Upper lobe of left lung (tissue), 6 donors: ENCODE measurements around the gene HMGXB3. TPM values are rescaled to one million over a fixed set of nuclear protein-coding genes. Genes with fewer than 3 reads are reported as not detected.

ENCODE experiments used
- ATAC-seq, 2 donors: fragments of 200-7000 bp; cut with Tn5 transposase; one replicate each; pipeline ENCODE4 v1.9.1; 2022; ENCODE audit warnings: mild to moderate bottlenecking in 2 of 2, moderate library complexity in 2 of 2; ENCODE audit not compliant: low FRiP score in 2 of 2
- DNase-seq, 2 donors: peaks; one replicate each; pipeline ENCODE4 v3.0.0-alpha.2; 2019 to 2020
- H3K27ac ChIP-seq, 4 donors: fragments of 200-600 bp; sonication (generic); one replicate each; pipeline ENCODE4 v1.5.1; 2016 to 2019
- H3K27me3 ChIP-seq, 4 donors: fragments of 200-600 bp; sonication (generic); one replicate each; pipeline ENCODE4 v1.5.1; 2017 to 2019
- H3K36me3 ChIP-seq, 4 donors: fragments of 200-600 bp; sonication (generic); one replicate each; pipeline ENCODE4 v1.5.1; 2016 to 2019
- H3K4me1 ChIP-seq, 4 donors: fragments of 200-600 bp; sonication (generic); one replicate each; pipeline ENCODE4 v1.5.1; 2018 to 2019
- H3K4me3 ChIP-seq, 4 donors: fragments of 200-600 bp; sonication (generic); one replicate each; pipeline ENCODE4 v1.5.1; 2017 to 2019; ENCODE audit warnings: mild to moderate bottlenecking in 2 of 4, moderate library complexity in 1 of 4
- H3K9me3 ChIP-seq, 4 donors: fragments of 200-600 bp; sonication (generic); one replicate each; pipeline ENCODE4 v1.5.1; 2018 to 2019
- EP300 ChIP-seq, 4 donors: sonication (generic); formaldehyde crosslinking; IDR thresholded peaks; one replicate each; pipeline ENCODE4 v1.5.1; 2017; ENCODE audit warnings: antibody characterized with exemption in 4 of 4, control low read depth in 2 of 4
- POLR2A ChIP-seq, 4 donors: fragments of 450-650 bp; IDR thresholded peaks; one replicate each; pipeline ENCODE4 v1.5.1; 2016 to 2017; ENCODE audit warnings: antibody characterized with exemption in 4 of 4, mild to moderate bottlenecking in 2 of 4
- POLR2AphosphoS5 ChIP-seq, 2 donors: sonication (generic); formaldehyde crosslinking; IDR thresholded peaks; one replicate each; pipeline ENCODE4 v1.5.1; 2017; ENCODE audit warnings: antibody characterized with exemption in 2 of 2
- WGBS, 2 donors: methylation state at CpG; one replicate each; pipeline ENCODE4 v1.1.5; 2017 to 2018; 5-methylcytosine and 5-hydroxymethylcytosine counted together
- total RNA-seq, 6 donors: library from RNA; depleted of rRNA in 4 of 6; stranded (reverse); fragments of >200 nt in 4 of 6; gene quantifications; one replicate each; pipeline versions ENCODE4 v1.1.0 to v1.2.1, GENCODE V29; 2016 to 2021
- TF ChIP-seq, protein P1 (sequence below), 6 experiments: fragments of 450-650 bp in 4 of 6; fragments of 200-600 bp in 2 of 6; sonication (generic) in 2 of 6; IDR thresholded peaks; one replicate each; pipeline ENCODE4 v1.5.1; 2016 to 2019; ENCODE audit warnings: antibody characterized with exemption in 6 of 6
- donor health status: DM: no; HTN: no; CAD: no; lungs with moderate emphysema.
- donor health status: DM: no; HTN: yes; CAD: no; lungs with severe emphysema.

Gene HMGXB3
- total RNA-seq, 6 donors from 2014 or later: 29.6 to 71.2 (median 41.0) TPM

DNA sequence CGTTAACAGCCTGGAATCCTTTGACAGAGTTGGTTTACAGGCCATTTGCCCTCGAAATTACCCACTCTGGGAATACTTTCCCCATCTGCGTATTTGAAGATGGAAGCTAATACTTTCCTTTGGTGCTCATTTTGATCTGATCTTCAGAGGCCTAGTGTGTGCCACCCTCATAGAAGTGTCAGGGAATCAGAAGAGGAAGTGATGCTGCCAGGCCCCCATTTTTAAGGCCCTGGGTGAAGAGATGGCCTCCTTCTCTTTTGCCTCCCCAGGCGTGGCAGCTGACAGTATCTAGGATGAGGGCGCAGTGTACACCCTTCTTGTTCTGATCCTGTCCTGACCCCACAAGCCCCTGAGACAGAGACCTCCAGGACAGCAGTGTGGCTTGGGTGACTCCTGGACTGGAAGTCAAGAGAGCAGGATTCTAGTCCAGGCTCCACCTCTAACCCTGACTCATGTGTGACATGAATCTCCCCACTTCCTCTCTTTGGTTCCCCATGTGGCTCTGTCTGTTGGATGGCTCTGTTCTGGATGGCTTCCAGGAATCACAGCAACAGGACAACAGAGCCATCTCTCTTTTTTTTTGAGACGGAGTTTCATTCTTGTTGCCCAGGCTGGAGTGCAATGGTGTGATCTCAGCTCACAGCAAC is 58.1 kb downstream of the HMGXB3 start:
- 74 to 76% methylated on average over 4 to 6 of the region's 6 CpGs for WGBS, 2 donors
- no peak for TF ChIP-seq EP300 (IDR thresholded peaks at IDR 0.05)
- TF ChIP-seq, protein P1, sequence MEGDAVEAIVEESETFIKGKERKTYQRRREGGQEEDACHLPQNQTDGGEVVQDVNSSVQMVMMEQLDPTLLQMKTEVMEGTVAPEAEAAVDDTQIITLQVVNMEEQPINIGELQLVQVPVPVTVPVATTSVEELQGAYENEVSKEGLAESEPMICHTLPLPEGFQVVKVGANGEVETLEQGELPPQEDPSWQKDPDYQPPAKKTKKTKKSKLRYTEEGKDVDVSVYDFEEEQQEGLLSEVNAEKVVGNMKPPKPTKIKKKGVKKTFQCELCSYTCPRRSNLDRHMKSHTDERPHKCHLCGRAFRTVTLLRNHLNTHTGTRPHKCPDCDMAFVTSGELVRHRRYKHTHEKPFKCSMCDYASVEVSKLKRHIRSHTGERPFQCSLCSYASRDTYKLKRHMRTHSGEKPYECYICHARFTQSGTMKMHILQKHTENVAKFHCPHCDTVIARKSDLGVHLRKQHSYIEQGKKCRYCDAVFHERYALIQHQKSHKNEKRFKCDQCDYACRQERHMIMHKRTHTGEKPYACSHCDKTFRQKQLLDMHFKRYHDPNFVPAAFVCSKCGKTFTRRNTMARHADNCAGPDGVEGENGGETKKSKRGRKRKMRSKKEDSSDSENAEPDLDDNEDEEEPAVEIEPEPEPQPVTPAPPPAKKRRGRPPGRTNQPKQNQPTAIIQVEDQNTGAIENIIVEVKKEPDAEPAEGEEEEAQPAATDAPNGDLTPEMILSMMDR (IDR thresholded peaks at IDR 0.05): no peak
- no peak for TF ChIP-seq POLR2AphosphoS5 (IDR thresholded peaks at IDR 0.05)
- no peak for TF ChIP-seq POLR2A (IDR thresholded peaks at IDR 0.05)
- Histone ChIP-seq H3K27ac (peak overlapping the region in 2 of 4 donors; percentile 30 to 36), H3K4me1 (peaks cover 0 to 4% (median 0%) of the 10 kb centered on the region in 4 donors), H3K36me3 (peaks cover 0 to 25% (median 22%) of the 10 kb centered on the region in 4 donors), H3K9me3 (no peaks in the 10 kb centered on the region), H3K4me3 (no peak overlapping the region), H3K27me3 (no peaks in the 10 kb centered on the region)
- ATAC-seq (peak in 1 of 2 donors; percentile 81), DNase-seq (peak in 1 of 2 donors; percentile 65)

DNA sequence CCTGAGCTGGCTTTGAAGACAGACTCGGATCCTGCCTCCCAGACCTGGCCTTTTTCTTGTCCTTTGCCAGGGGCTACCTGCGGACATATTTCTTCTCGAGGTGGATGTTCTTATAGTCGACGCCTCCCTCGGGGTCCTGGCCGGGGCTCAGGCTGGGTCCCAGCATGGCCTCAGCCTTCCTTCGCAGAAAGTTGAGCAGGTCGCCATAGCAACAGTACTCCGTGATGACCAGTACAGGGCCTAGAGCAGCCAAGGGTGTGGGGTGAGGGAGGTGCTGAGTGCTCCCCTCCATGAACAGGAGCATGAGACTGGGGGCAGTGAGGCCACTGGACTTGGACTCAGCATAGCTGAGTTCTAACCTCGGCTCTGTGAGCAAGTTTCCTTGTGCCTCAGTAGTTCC is 59.1 kb downstream of the HMGXB3 start:
- DNase-seq (peak in 1 of 2 donors; percentile 11), ATAC-seq (no peak)
- H3K4me3 ChIP-seq: no peak overlapping the region
- WGBS, 2 donors: 88 to 89% methylated on average over 10 to 11 of the region's 11 CpGs
- peaks cover 0 to 4% (median 2%) of the 10 kb centered on the region in 4 donors for H3K4me1 ChIP-seq
- H3K27ac ChIP-seq: no peak overlapping the region
- H3K27me3 ChIP-seq: no peaks in the 10 kb centered on the region
- TF ChIP-seq POLR2AphosphoS5 (IDR thresholded peaks at IDR 0.05) (no peak), EP300 (IDR thresholded peaks at IDR 0.05) (no peak), POLR2A (IDR thresholded peaks at IDR 0.05) (no peak)
- TF ChIP-seq, protein P1 (IDR thresholded peaks at IDR 0.05): no peak
- H3K9me3 ChIP-seq: no peaks in the 10 kb centered on the region
- H3K36me3 ChIP-seq: peaks cover 0 to 15% (median 11%) of the 10 kb centered on the region in 4 donors

DNA sequence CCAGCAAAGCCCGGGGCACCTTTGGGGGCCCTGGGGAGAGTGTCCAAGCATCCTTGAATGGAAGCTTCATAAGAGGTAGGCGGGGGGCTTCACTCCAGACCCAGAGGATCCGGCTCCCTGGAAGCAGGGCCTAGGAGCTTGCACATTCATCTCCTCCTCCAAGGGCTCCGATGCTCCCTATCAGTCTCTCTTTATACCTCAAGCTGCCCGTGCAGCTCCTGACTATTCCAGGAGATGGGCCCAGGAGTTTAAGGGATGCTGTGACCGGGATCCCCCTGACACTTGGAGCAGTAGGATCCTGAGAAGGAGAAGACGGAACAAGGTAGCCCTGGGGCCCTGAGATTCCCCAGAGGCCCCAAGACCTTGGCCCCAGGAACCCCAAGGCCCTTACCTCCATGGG is 59.9 kb downstream of the HMGXB3 start:
- H3K27ac ChIP-seq: no peak overlapping the region
- no peak for ATAC-seq
- DNase-seq: peak in 1 of 2 donors; percentile 3

DNA sequence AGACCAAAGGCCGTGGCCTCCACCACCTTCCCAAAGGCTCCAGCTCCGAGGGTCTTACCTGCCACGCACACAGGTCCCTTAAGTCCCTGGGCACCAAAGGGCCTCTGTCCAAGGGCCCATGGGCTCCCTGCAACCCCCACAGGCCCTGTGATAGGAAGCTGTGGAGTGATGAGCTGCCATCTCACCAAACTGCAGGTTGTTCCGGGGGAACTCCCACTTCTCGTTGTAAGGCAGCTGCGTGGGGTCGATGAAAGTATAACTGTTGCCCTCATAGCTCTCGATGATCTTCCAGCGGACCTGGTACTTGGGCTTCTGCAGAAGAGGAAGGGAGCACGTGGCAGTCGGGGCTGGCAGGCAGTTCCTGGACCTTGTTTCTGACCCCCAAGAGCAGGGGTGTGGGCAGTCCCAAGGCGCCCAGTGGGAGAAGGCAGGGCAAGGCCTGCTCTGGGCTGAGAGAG is 61.0 kb downstream of the HMGXB3 start:
- Histone ChIP-seq H3K36me3 (peaks cover 0 to 3% (median 0%) of the 10 kb centered on the region in 4 donors), H3K9me3 (no peaks in the 10 kb centered on the region), H3K4me3 (no peak overlapping the region), H3K27me3 (no peaks in the 10 kb centered on the region), H3K27ac (no peak overlapping the region), H3K4me1 (peaks cover 0 to 11% (median 6%) of the 10 kb centered on the region in 4 donors)
- 82 to 92% methylated on average over 4 to 12 of the region's 12 CpGs for WGBS, 2 donors
- no peak for TF ChIP-seq EP300 (IDR thresholded peaks at IDR 0.05)
- TF ChIP-seq, protein P1 (IDR thresholded peaks at IDR 0.05): no peak
- TF ChIP-seq POLR2A (IDR thresholded peaks at IDR 0.05): no peak
- no peak for TF ChIP-seq POLR2AphosphoS5 (IDR thresholded peaks at IDR 0.05)
- DNase-seq (no peak), ATAC-seq (no peak)

More for the DNA sequence above, 59.9 kb downstream of the HMGXB3 start:
- TF ChIP-seq POLR2AphosphoS5 (IDR thresholded peaks at IDR 0.05) (no peak), POLR2A (IDR thresholded peaks at IDR 0.05) (no peak), EP300 (IDR thresholded peaks at IDR 0.05) (no peak)
- TF ChIP-seq, protein P1 (IDR thresholded peaks at IDR 0.05): no peak
- H3K27me3 ChIP-seq: no peaks in the 10 kb centered on the region
- WGBS, 2 donors: 76 to 84% methylated on average over 5 to 7 of the region's 7 CpGs
- H3K4me3 ChIP-seq: no peak overlapping the region
- H3K4me1 ChIP-seq: peaks cover 0 to 11% (median 3%) of the 10 kb centered on the region in 4 donors
- H3K36me3 ChIP-seq: peaks cover 0 to 8% (median 4%) of the 10 kb centered on the region in 4 donors
- H3K9me3 ChIP-seq: no peaks in the 10 kb centered on the region
